HCT116 (cell line): ENCODE measurements around the gene ECI2. TPM values are rescaled to one million over a fixed set of nuclear protein-coding genes. Genes with fewer than 3 reads are reported as not detected.

Experiments used
- ATAC-seq: fragments of 200-7000 bp; cut with Tn5 transposase; 2 replicates; pipeline ENCODE4 v1.9.1; 2020; ENCODE audit warnings: mild to moderate bottlenecking, moderate library complexity
- BruUV-seq: library from RNA; stranded (reverse); fragments of 400-500 nt; replicated peaks from 2 replicates; lab custom pipeline; 2021; lab: Mats Ljungman, UMichigan
- CTCF ChIA-PET: fragments of 300-600 bp; sonication (Branson Sonifier 250); formaldehyde crosslinking; loops from one replicate; lab custom pipeline; 2021; ENCODE audit warnings: antibody characterized with exemption; lab: Charles Lee
- POLR2A ChIA-PET: fragments of 300-600, 350-600 bp; sonication (Branson Sonifier 250); formaldehyde crosslinking; loops from one replicate; lab custom pipeline; 2021; ENCODE audit warnings: antibody characterized with exemption; lab: Charles Lee
- RAD21 ChIA-PET, 2 experiments: fragments of 300-600 bp; sonication (Branson Sonifier 250); formaldehyde crosslinking; loops; one replicate each; lab custom pipeline; 2023; ENCODE audit warnings: low total read pairs in 2 of 2; ENCODE audit not compliant: uncharacterized antibody in 2 of 2, unreplicated experiment in 2 of 2, low non-redundant PET in 1 of 2; lab: Charles Lee
- DNase-seq: peaks from one replicate; pipeline ENCODE4 v3.0.0-alpha.2; 2010; ENCODE audit warnings: low read depth, low spot score
- H2AFZ ChIP-seq: fragments of 200-600 bp; shearing (Covaris generic), sonication (generic); 2 replicates; pipeline ENCODE4 v1.6.1; 2017; ENCODE audit warnings: low read depth, mixed run types, mixed read lengths, antibody characterized with exemption, low read length; ENCODE audit not compliant: poor library complexity, severe bottlenecking
- H3K27ac ChIP-seq: 2 replicates; pipeline ENCODE4 v1.5.1; 2012; ENCODE audit warnings: low read depth, low read length
- H3K27me3 ChIP-seq: fragments of 200-600 bp; sonication (generic); 2 replicates; pipeline ENCODE4 v1.6.1; 2016; ENCODE audit warnings: mixed run types, low read length, mixed read lengths; ENCODE audit not compliant: insufficient read depth
- H3K36me3 ChIP-seq, 2 experiments: fragments of 200-500 bp in 1 of 2; fragments of 200-600 bp in 1 of 2; sonication (Bioruptor generic) in 1 of 2; sonication (generic) in 1 of 2; 2 replicates each; pipeline versions ENCODE4 v1.5.1 to v1.6.1; 2014 to 2016; ENCODE audit warnings: low read length in 2 of 2, inconsistent platforms in 1 of 2, mixed read lengths in 1 of 2, mixed run types in 1 of 2; ENCODE audit not compliant: insufficient read depth in 2 of 2, control insufficient read depth in 1 of 2
- H3K4me1 ChIP-seq, 2 experiments: fragments of 200-600 bp in 1 of 2; sonication (generic) in 1 of 2; 2 replicates each; pipeline versions ENCODE4 v1.5.1 to v1.6.1; 2012 to 2017; ENCODE audit warnings: low read length in 2 of 2, inconsistent platforms in 1 of 2, mild to moderate bottlenecking in 1 of 2, mixed read lengths in 1 of 2, mixed run types in 1 of 2, moderate library complexity in 1 of 2; ENCODE audit not compliant: insufficient read depth in 2 of 2, control insufficient read depth in 1 of 2
- H3K4me2 ChIP-seq: fragments of 200-600 bp; sonication (generic); 2 replicates; pipeline ENCODE4 v1.6.1; 2017; ENCODE audit warnings: mixed run types, low read length, mixed read lengths
- H3K4me3 ChIP-seq, 2 experiments: fragments of 200-600 bp in 1 of 2; sonication (generic) in 1 of 2; replicated peaks in 1 of 2; 2 replicates each; pipeline ENCODE4 v1.5.1; 2011 to 2016; ENCODE audit warnings: low read length in 2 of 2, control low read depth in 1 of 2, low read depth in 1 of 2, mild to moderate bottlenecking in 1 of 2, mixed read lengths in 1 of 2, mixed run types in 1 of 2
- H3K79me2 ChIP-seq: fragments of 200-600 bp; sonication (generic); 2 replicates; pipeline ENCODE4 v1.6.1; 2017; ENCODE audit warnings: mild to moderate bottlenecking, mixed run types, low read length, moderate library complexity, mixed read lengths; ENCODE audit not compliant: insufficient read depth
- H3K9ac ChIP-seq: fragments of 200-600 bp; sonication (generic); 2 replicates; pipeline ENCODE4 v1.6.1; 2016; ENCODE audit warnings: low read length, mixed read lengths
- H3K9me2 ChIP-seq: fragments of 200-600 bp; sonication (generic), shearing (Covaris generic); 2 replicates; pipeline ENCODE4 v1.6.1; 2017; ENCODE audit warnings: mixed run types, mild to moderate bottlenecking, moderate library complexity; ENCODE audit not compliant: insufficient read depth
- H3K9me3 ChIP-seq, 2 experiments: fragments of 200-500 bp in 1 of 2; fragments of 200-600 bp in 1 of 2; sonication (Bioruptor generic) in 1 of 2; sonication (generic) in 1 of 2; 2 replicates each; pipeline ENCODE4 v1.6.1; 2014 to 2017; ENCODE audit warnings: low read length in 2 of 2, mixed read lengths in 2 of 2, inconsistent platforms in 1 of 2, low read depth in 1 of 2, mild to moderate bottlenecking in 1 of 2, mixed run types in 1 of 2, moderate library complexity in 1 of 2; ENCODE audit not compliant: control insufficient read depth in 1 of 2, insufficient read depth in 1 of 2
- H4K20me1 ChIP-seq: fragments of 200-600 bp; sonication (generic), shearing (Covaris generic); 2 replicates; pipeline ENCODE4 v1.6.1; 2017; ENCODE audit warnings: mixed run types, mild to moderate bottlenecking, moderate library complexity; ENCODE audit not compliant: insufficient read depth
- EGR1 ChIP-seq: IDR thresholded peaks from 2 replicates; pipeline ENCODE4 v1.6.1; 2012; ENCODE audit warnings: low read depth
- ELF1 ChIP-seq: IDR thresholded peaks from 2 replicates; pipeline ENCODE4 v1.6.1; 2012; ENCODE audit warnings: low read depth, borderline replicate concordance
- EZH2 ChIP-seq: fragments of 200-600 bp; sonication (generic); IDR thresholded peaks from 2 replicates; pipeline ENCODE4 v1.6.1; 2017; ENCODE audit warnings: antibody characterized with exemption, mixed run types
- JUND ChIP-seq: IDR thresholded peaks from 2 replicates; pipeline ENCODE4 v1.6.1; 2012
- POLR2A ChIP-seq: IDR thresholded peaks from 2 replicates; pipeline ENCODE4 v1.7.0; 2011; ENCODE audit warnings: borderline replicate concordance; ENCODE audit not compliant: insufficient read depth, insufficient read length; ENCODE audit errors: extremely low read depth
- RAD21 ChIP-seq: IDR thresholded peaks from 2 replicates; pipeline ENCODE4 v1.6.1; 2012; ENCODE audit warnings: low read depth, mild to moderate bottlenecking
- SIN3A ChIP-seq: IDR thresholded peaks from 2 replicates; pipeline ENCODE4 v1.6.1; 2012; ENCODE audit warnings: low read depth
- SP1 ChIP-seq: IDR thresholded peaks from 2 replicates; pipeline ENCODE4 v1.6.1; 2012; ENCODE audit warnings: low read depth
- TCF7L2 ChIP-seq: IDR thresholded peaks from 2 replicates; pipeline ENCODE4 v1.7.0; 2011; ENCODE audit warnings: borderline replicate concordance, inconsistent platforms; ENCODE audit not compliant: insufficient read depth, insufficient read length; ENCODE audit errors: extremely low read depth
- intact Hi-C: fragments of 100-400 bp; cut with micrococcal nuclease; formaldehyde crosslinking; loops from 2 replicates; pipeline ENCODE4 v1.10.0; 2022
- total RNA-seq: library from RNA; stranded (reverse); gene quantifications from one replicate; pipeline ENCODE4 v1.2.1, GENCODE V29; 2021; ENCODE audit not compliant: unreplicated experiment
- TF ChIP-seq, protein P1 (sequence below), 3 experiments: fragments of 200-600 bp in 1 of 3; sonication (generic) in 1 of 3; IDR thresholded peaks in 2 of 3; conservative IDR thresholded peaks in 1 of 3; 2 replicates each; pipeline ENCODE4 v1.5.1; 2012 to 2017; ENCODE audit warnings: low read depth in 2 of 3, low read length in 2 of 3, antibody characterized with exemption in 1 of 3, borderline replicate concordance in 1 of 3, control low read depth in 1 of 3, mild to moderate bottlenecking in 1 of 3, mixed read lengths in 1 of 3, mixed run types in 1 of 3, moderate library complexity in 1 of 3; ENCODE audit not compliant: insufficient read depth in 1 of 3
- TF ChIP-seq, protein P2 (sequence below): IDR thresholded peaks from 2 replicates; pipeline ENCODE4 v1.6.1; 2011; ENCODE audit warnings: mild to moderate bottlenecking, low read length, moderate library complexity; ENCODE audit not compliant: insufficient replicate concordance; ENCODE audit errors: extremely low read depth
- TF ChIP-seq, protein P3 (sequence below): IDR thresholded peaks from 2 replicates; pipeline ENCODE4 v1.6.1; 2012

ECI2 gene
- total RNA-seq, 1 experiment from 2014 or later: 56.8 TPM

DNA sequence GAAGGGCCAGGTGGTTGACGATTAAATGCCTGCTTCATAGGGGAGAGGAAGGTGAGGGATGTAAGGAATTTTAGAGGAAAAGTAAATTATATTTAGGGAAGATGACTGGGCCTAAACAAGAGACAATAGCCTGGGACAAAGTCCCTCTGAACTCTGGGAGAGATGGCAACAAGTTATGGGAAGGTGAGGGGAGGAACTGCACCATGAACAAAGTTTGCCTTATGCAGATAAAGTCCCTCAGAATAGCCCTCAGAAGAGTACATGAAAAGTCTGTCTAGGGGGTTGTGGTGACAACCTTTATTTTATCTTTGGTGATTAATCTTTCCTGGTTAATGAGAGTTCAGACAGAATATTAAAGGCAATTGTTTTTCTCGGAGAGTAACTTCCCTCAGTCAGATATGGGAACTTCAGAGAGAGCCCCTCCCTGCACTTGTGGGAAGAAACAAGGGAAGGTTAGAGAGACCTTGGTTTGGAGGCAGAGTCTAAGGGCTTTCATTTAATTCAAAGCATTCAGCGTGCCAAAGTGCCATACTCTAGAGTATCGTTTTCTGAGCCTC lies 29.3 kb downstream of the ECI2 start:
- Histone ChIP-seq H3K4me2 (no peak overlapping the region), H3K9ac (no peak overlapping the region), H3K79me2 (no peaks in the 10 kb centered on the region), H3K27me3 (no peaks in the 10 kb centered on the region), H3K36me3 (no peaks in the 10 kb centered on the region), H3K4me3 (no peak overlapping the region), H3K4me1 (peaks cover 2 to 7% of the 10 kb centered on the region in 2 experiments; a peak in 3 of 4 replicates), H4K20me1 (no peaks in the 10 kb centered on the region), H3K9me3 (no peaks in the 10 kb centered on the region), H2AFZ (no peak overlapping the region), H3K27ac (no peak overlapping the region), H3K9me2 (no peaks in the 10 kb centered on the region)
- ChIA-PET CTCF (no interaction called here), RAD21 (no interaction called here), POLR2A (no interaction called here)
- intact Hi-C loops: no loop called here
- no TSS peak for BruUV-seq
- ATAC-seq: 0 out of 2 replicates have a peak, but pooled peaks have one; percentile 46
- no peak for TF ChIP-seq EZH2
- no peak for TF ChIP-seq RAD21
- no peak for TF ChIP-seq EGR1
- no peak for TF ChIP-seq SIN3A
- no peak for TF ChIP-seq ELF1
- no peak for TF ChIP-seq POLR2A
- TF ChIP-seq, protein P1, sequence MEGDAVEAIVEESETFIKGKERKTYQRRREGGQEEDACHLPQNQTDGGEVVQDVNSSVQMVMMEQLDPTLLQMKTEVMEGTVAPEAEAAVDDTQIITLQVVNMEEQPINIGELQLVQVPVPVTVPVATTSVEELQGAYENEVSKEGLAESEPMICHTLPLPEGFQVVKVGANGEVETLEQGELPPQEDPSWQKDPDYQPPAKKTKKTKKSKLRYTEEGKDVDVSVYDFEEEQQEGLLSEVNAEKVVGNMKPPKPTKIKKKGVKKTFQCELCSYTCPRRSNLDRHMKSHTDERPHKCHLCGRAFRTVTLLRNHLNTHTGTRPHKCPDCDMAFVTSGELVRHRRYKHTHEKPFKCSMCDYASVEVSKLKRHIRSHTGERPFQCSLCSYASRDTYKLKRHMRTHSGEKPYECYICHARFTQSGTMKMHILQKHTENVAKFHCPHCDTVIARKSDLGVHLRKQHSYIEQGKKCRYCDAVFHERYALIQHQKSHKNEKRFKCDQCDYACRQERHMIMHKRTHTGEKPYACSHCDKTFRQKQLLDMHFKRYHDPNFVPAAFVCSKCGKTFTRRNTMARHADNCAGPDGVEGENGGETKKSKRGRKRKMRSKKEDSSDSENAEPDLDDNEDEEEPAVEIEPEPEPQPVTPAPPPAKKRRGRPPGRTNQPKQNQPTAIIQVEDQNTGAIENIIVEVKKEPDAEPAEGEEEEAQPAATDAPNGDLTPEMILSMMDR (IDR thresholded peaks at IDR 0.05 in 2 of 3, conservative IDR thresholded peaks at IDR 0.05 in 1 of 3; ENCODE audit: borderline replicate concordance in 1 of 3, insufficient read depth in 1 of 3, low read depth in 2 of 3, low read length in 2 of 3): no peak
- no peak for TF ChIP-seq SP1
- TF ChIP-seq, protein P2, sequence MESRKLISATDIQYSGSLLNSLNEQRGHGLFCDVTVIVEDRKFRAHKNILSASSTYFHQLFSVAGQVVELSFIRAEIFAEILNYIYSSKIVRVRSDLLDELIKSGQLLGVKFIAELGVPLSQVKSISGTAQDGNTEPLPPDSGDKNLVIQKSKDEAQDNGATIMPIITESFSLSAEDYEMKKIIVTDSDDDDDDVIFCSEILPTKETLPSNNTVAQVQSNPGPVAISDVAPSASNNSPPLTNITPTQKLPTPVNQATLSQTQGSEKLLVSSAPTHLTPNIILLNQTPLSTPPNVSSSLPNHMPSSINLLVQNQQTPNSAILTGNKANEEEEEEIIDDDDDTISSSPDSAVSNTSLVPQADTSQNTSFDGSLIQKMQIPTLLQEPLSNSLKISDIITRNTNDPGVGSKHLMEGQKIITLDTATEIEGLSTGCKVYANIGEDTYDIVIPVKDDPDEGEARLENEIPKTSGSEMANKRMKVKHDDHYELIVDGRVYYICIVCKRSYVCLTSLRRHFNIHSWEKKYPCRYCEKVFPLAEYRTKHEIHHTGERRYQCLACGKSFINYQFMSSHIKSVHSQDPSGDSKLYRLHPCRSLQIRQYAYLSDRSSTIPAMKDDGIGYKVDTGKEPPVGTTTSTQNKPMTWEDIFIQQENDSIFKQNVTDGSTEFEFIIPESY: no peak
- TF ChIP-seq JUND: no peak
- no peak for TF ChIP-seq TCF7L2
- TF ChIP-seq, protein P3, sequence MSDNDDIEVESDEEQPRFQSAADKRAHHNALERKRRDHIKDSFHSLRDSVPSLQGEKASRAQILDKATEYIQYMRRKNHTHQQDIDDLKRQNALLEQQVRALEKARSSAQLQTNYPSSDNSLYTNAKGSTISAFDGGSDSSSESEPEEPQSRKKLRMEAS: no peak
- no peak for DNase-seq
